GM12878 (cell line): Measurements from ENCODE around the gene OLAH. TPM values are rescaled to one million over a fixed set of nuclear protein-coding genes. Genes with fewer than 3 reads are reported as not detected.

ENCODE experiments used
- ATAC-seq: fragments of 200-7000 bp; cut with Tn5 transposase; 3 replicates; pipeline ENCODE4 v1.9.1; 2020; ENCODE audit warnings: mild to moderate bottlenecking, moderate library complexity
- BruUV-seq: library from RNA; stranded (reverse); fragments of 400-500 nt; replicated peaks from 2 replicates; lab custom pipeline; 2021; lab: Mats Ljungman, UMichigan
- CTCF ChIA-PET: fragments of 300-600 bp; sonication (Branson Sonifier 250); formaldehyde crosslinking; extraction: SDS; loops from one replicate; lab custom pipeline; 2021; ENCODE audit warnings: inconsistent platforms; lab: Yijun Ruan, JAX
- POLR2A ChIA-PET: fragments of 350-600 bp; formaldehyde crosslinking; extraction: SDS; loops from one replicate; lab custom pipeline; 2021; ENCODE audit warnings: inconsistent platforms; lab: Charles Lee
- RAD21 ChIA-PET: fragments of 300-600 bp; sonication (Branson Sonifier 250); formaldehyde crosslinking; loops from one replicate; lab custom pipeline; 2023; ENCODE audit warnings: antibody characterized with exemption; ENCODE audit not compliant: unreplicated experiment; lab: Charles Lee
- SMC1A ChIA-PET: fragments of 300-600 bp; sonication (Branson Sonifier 250); formaldehyde crosslinking; loops from one replicate; lab custom pipeline; 2023; ENCODE audit not compliant: unreplicated experiment, uncharacterized antibody; lab: Charles Lee
- DNase-seq: peaks from one replicate; pipeline ENCODE4 v3.0.0-alpha.2; 2011; ENCODE audit warnings: low read depth, low spot score
- FAIRE-seq: peaks from 3 replicates; lab custom pipeline; 2011; peaks lifted over from hg19 to GRCh38; lab: Jason Lieb, UNC
- H2AFZ ChIP-seq: 2 replicates; pipeline ENCODE4 v1.6.0; 2011; ENCODE audit warnings: low read depth, low read length, control low read depth; ENCODE audit not compliant: control insufficient read depth
- H3K27ac ChIP-seq: 2 replicates; pipeline ENCODE4 v1.5.1; 2011; ENCODE audit warnings: control low read depth; ENCODE audit not compliant: control insufficient read depth, insufficient read depth
- H3K27me3 ChIP-seq, 2 experiments: replicated peaks in 1 of 2; 2 replicates each; pipeline versions ENCODE4 v1.6.0 to v1.6.1; 2011; ENCODE audit warnings: low read length in 1 of 2; ENCODE audit not compliant: control insufficient read depth in 2 of 2, insufficient read depth in 2 of 2
- H3K36me3 ChIP-seq, 2 experiments: 2 replicates each; pipeline ENCODE4 v1.5.1; 2011; ENCODE audit warnings: low read length in 1 of 2; ENCODE audit not compliant: control insufficient read depth in 2 of 2, insufficient read depth in 2 of 2
- H3K4me1 ChIP-seq: 2 replicates; pipeline ENCODE4 v1.6.1; 2011; ENCODE audit warnings: mild to moderate bottlenecking, low read length, moderate library complexity, mixed read lengths; ENCODE audit not compliant: control insufficient read depth, insufficient read depth
- H3K4me2 ChIP-seq: 2 replicates; pipeline ENCODE4 v1.6.0; 2011; ENCODE audit warnings: control low read depth; ENCODE audit not compliant: control insufficient read depth, insufficient read depth
- H3K4me3 ChIP-seq: fragments of 200-600 bp; sonication (generic); 2 replicates; pipeline ENCODE4 v1.5.1; 2016
- H3K79me2 ChIP-seq: 2 replicates; pipeline ENCODE4 v1.6.0; 2011; ENCODE audit warnings: low read length; ENCODE audit not compliant: control insufficient read depth, insufficient read depth
- H3K9ac ChIP-seq: 2 replicates; pipeline ENCODE4 v1.8.0; 2011; ENCODE audit warnings: low read length, control low read depth, mixed read lengths; ENCODE audit not compliant: control insufficient read depth, insufficient read depth
- H3K9me3 ChIP-seq: replicated peaks from 3 replicates; pipeline ENCODE4 v1.5.1; 2011; ENCODE audit warnings: mild to moderate bottlenecking, low read length; ENCODE audit not compliant: control insufficient read depth, insufficient read depth
- H4K20me1 ChIP-seq: 2 replicates; pipeline ENCODE4 v1.6.0; 2011; ENCODE audit not compliant: control insufficient read depth, insufficient read depth
- CBX3 ChIP-seq: fragments of 200-600 bp; sonication (generic); IDR thresholded peaks from 2 replicates; pipeline ENCODE4 v1.6.1; 2016; ENCODE audit warnings: low read depth, borderline replicate concordance
- KDM1A ChIP-seq: fragments of 200-600 bp; sonication (generic); IDR thresholded peaks from 2 replicates; pipeline ENCODE4 v1.6.1; 2016; ENCODE audit warnings: borderline replicate concordance
- MYB ChIP-seq: fragments of 150-350 bp; IDR thresholded peaks from 2 replicates; pipeline ENCODE4 v1.6.1; 2014; ENCODE audit warnings: mild to moderate bottlenecking, low read depth, low read length, borderline replicate concordance
- SIN3A ChIP-seq: IDR thresholded peaks from 2 replicates; pipeline ENCODE4 v1.6.1; 2012; ENCODE audit warnings: low read depth, low read length, improper control_type of control experiment
- TCF7 ChIP-seq: IDR thresholded peaks from 2 replicates; pipeline ENCODE4 v1.6.1; 2014; ENCODE audit warnings: antibody characterized with exemption, borderline replicate concordance
- WGBS: methylation state at CpG from one replicate; pipeline ENCODE4 v1.1.6; 2016; ENCODE audit warnings: low lambda C conversion rate; ENCODE audit not compliant: insufficient replicate concordance, insufficient coverage; ENCODE audit errors: missing lambda C conversion rate; 5-methylcytosine and 5-hydroxymethylcytosine counted together
- in situ Hi-C: fragments of 300-500 bp; cut with MboI; formaldehyde crosslinking; loops from 9 replicates; pipeline ENCODE4 v1.14.3; 2018; ENCODE audit warnings: mixed read lengths
- intact Hi-C: fragments of 100-400 bp; cut with micrococcal nuclease; formaldehyde crosslinking; loops from one replicate; pipeline ENCODE4 v1.14.2; 2022; ENCODE audit not compliant: unreplicated experiment
- polyA plus RNA-seq, 11 experiments: library from polyadenylated mRNA; depleted of rRNA in 4 of 11; unstranded in 6 of 11; stranded (reverse) in 5 of 11; fragments of >200 nt; fragmentation: Nextera tagmentation in 4 of 11; fragmentation: Illumina TruSeq in 1 of 11; extraction: Ambion mirVana in 4 of 11; extraction: Trizol in 1 of 11; gene quantifications; 1 replicate in 1 of 11; 2 replicates in 10 of 11; pipeline versions ENCODE4 v1.2.1 to v1.2.3, GENCODE V29; 2011 to 2016; ENCODE audit warnings: inconsistent platforms in 2 of 11, missing spikeins in 2 of 11, low read depth in 1 of 11
- total RNA-seq, 4 experiments: library from RNA; depleted of rRNA in 3 of 4; stranded (reverse); fragments of >200 nt in 3 of 4; fragmentation: Illumina TruSeq in 1 of 4; extraction: Trizol in 1 of 4; gene quantifications; 2 replicates each; pipeline versions ENCODE4 v1.2.1 to v1.2.3, GENCODE V29; 2013 to 2021
- TF ChIP-seq, protein P1 (sequence below): fragments of 450-650 bp; IDR thresholded peaks from 2 replicates; pipeline ENCODE4 v1.6.1; 2017; ENCODE audit warnings: mild to moderate bottlenecking

Gene OLAH
- total and polyA plus RNA-seq, 10 of the 15 experiments (the other 5 are each of a cell fraction or from before 2014, with no cell fraction given) = 0.10 to 1.4 (median 0.59) TPM; not detected in 1

DNA sequence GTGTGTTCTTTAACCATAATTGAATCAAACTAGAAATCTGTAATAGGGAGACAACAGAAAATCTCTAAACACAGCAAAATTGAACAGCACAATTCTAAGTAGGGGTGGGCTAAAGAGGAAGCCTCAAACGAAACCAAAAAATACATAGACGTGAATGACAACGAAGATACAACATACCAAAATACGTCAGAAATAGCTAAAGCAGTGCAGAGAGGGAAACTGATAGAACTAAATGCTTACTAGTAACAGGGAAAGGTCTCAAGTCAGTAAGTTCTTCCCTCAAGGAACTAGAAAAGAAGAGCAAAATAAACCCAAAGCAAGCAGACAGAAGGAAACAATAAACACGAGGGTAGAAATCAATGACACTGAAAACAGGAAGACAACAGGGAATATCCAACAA lies 72.5 kb downstream of the OLAH start:
- no peak overlapping the region for H3K4me2 ChIP-seq
- FAIRE-seq = no peak
- RAD21 ChIA-PET = no interaction called here
- peaks cover 2% of the 10 kb centered on the region; the same call in 1 of the 3 replicates for H3K9me3 ChIP-seq
- no peaks in the 10 kb centered on the region for H3K36me3 ChIP-seq
- H3K4me3 ChIP-seq = no peak overlapping the region
- in situ Hi-C loops = no loop called here
- H3K27me3 ChIP-seq = no peaks in the 10 kb centered on the region
- no peaks in the 10 kb centered on the region for H3K79me2 ChIP-seq
- SMC1A ChIA-PET = interaction anchor here (1.6 kb wide), 1 partner anchor 25 kb away, joined by 7 read pairs; no protein-coding TSS in a partner anchor
- H3K9ac ChIP-seq = no peak overlapping the region
- no peaks in the 10 kb centered on the region; the same call in 1 of the 2 replicates for H3K4me1 ChIP-seq
- H2AFZ ChIP-seq = no peak overlapping the region
- BruUV-seq = no TSS peak
- H3K27ac ChIP-seq = no peak overlapping the region
- POLR2A ChIA-PET = no interaction called here
- no peaks in the 10 kb centered on the region for H4K20me1 ChIP-seq
- no peak for DNase-seq
- no peak for TF ChIP-seq SIN3A
- TF ChIP-seq KDM1A = no peak
- no peak for TF ChIP-seq TCF7
- TF ChIP-seq, protein P1, sequence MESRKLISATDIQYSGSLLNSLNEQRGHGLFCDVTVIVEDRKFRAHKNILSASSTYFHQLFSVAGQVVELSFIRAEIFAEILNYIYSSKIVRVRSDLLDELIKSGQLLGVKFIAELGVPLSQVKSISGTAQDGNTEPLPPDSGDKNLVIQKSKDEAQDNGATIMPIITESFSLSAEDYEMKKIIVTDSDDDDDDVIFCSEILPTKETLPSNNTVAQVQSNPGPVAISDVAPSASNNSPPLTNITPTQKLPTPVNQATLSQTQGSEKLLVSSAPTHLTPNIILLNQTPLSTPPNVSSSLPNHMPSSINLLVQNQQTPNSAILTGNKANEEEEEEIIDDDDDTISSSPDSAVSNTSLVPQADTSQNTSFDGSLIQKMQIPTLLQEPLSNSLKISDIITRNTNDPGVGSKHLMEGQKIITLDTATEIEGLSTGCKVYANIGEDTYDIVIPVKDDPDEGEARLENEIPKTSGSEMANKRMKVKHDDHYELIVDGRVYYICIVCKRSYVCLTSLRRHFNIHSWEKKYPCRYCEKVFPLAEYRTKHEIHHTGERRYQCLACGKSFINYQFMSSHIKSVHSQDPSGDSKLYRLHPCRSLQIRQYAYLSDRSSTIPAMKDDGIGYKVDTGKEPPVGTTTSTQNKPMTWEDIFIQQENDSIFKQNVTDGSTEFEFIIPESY = no peak
- no peak for TF ChIP-seq MYB
- no peak for TF ChIP-seq CBX3
- TF ChIP-seq, all 136 proteins: peak for 0
- no peak for ATAC-seq
- intact Hi-C loops = no loop called here
- CTCF ChIA-PET = interaction anchor here (1.4 kb wide), 1 partner anchor 10 kb away, joined by 5 read pairs; no protein-coding TSS in a partner anchor
- WGBS = 88% methylated on average over 5 of the region's 5 CpGs
